Breast epithelium (tissue), 4 donors: Measurements from ENCODE around the gene LEMD1. TPM values are rescaled to one million over a fixed set of nuclear protein-coding genes. Genes with fewer than 3 reads are reported as not detected.

Source experiments
- DNase-seq, 2 donors: peaks; one replicate each; pipeline ENCODE4 v3.0.0-alpha.2; 2019; ENCODE audit warnings: low spot score in 2 of 2
- H3K27ac ChIP-seq, 2 donors: fragments of 200-600 bp; sonication (generic) in 1 of 2; one replicate each; pipeline ENCODE4 v1.5.1; 2016 to 2019; ENCODE audit warnings: mild to moderate bottlenecking in 1 of 2
- H3K27me3 ChIP-seq, 2 donors: fragments of 200-600 bp; sonication (generic) in 1 of 2; one replicate each; pipeline versions ENCODE4 v1.5.1 to v1.6.0; 2017 to 2019; ENCODE audit warnings: control low read depth in 1 of 2, mild to moderate bottlenecking in 1 of 2
- H3K36me3 ChIP-seq: fragments of 200-600 bp; one replicate; pipeline ENCODE4 v1.5.1; 2019
- H3K4me1 ChIP-seq, 2 donors: fragments of 200-600 bp; sonication (generic); one replicate each; pipeline ENCODE4 v1.5.1; 2016 to 2019; ENCODE audit warnings: control low read depth in 1 of 2
- H3K4me3 ChIP-seq, 3 donors: fragments of 200-600 bp; sonication (generic); 1 replicate in 2 of 3; 2 replicates in 1 of 3; pipeline ENCODE4 v1.5.1; 2016 to 2019; ENCODE audit warnings: mild to moderate bottlenecking in 3 of 3, moderate library complexity in 2 of 3
- H3K9me3 ChIP-seq, 2 donors: fragments of 200-600 bp; sonication (generic) in 1 of 2; one replicate each; pipeline ENCODE4 v1.5.1; 2016 to 2019; ENCODE audit warnings: control low read depth in 1 of 2
- CTCF ChIP-seq, 3 donors: fragments of 450-650 bp; IDR thresholded peaks; one replicate each; pipeline ENCODE4 v1.5.1; 2016 to 2017; ENCODE audit warnings: antibody characterized with exemption in 3 of 3, mild to moderate bottlenecking in 3 of 3, moderate library complexity in 3 of 3
- POLR2A ChIP-seq: fragments of 450-650 bp; IDR thresholded peaks from one replicate; pipeline ENCODE4 v1.6.1; 2016; ENCODE audit warnings: antibody characterized with exemption, mild to moderate bottlenecking, moderate library complexity
- POLR2AphosphoS5 ChIP-seq, 3 donors: sonication (generic); formaldehyde crosslinking; IDR thresholded peaks; one replicate each; pipeline ENCODE4 v1.6.1; 2017; ENCODE audit warnings: antibody characterized with exemption in 3 of 3
- intact Hi-C: fragments of 100-400 bp; cut with DNase I; formaldehyde crosslinking; loops from one replicate; pipeline ENCODE4 v1.15.1; 2023; ENCODE audit warnings: low total_unique reads
- total RNA-seq, 3 donors: library from RNA; depleted of rRNA; stranded (reverse); fragments of >200 nt; gene quantifications; one replicate each; pipeline ENCODE4 v1.1.0, GENCODE V29; 2016

LEMD1 gene
- total RNA-seq, 3 donors from 2014 or later = 6.1 TPM; not detected in 2

DNA sequence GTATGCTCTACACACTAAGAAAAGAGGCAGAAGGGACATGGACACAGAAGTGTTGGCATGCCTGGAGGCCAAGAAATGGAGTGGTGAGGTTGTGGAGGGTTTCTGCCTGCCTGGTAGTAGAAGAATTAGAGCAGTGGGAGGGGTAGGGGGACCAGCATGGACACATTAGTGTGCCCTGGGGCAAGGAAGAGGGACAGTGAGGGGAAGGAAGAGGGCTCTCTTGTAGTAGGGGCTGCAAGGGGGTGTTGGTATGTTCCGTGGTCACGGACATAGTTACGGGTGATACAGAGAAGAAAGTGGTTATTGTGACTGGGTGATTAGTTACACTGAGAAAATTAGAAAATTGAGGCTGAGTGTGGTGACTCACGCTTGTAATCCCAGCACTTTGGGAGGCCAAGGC, 23.3 kb downstream of the LEMD1 start:
- H3K4me3 ChIP-seq = no peak overlapping the region
- intact Hi-C loops = no loop called here
- no peak overlapping the region for H3K27ac ChIP-seq
- no peak for TF ChIP-seq CTCF (IDR thresholded peaks at IDR 0.05)
- H3K9me3 ChIP-seq = no peaks in the 10 kb centered on the region
- H3K4me1 ChIP-seq = no peaks in the 10 kb centered on the region
- H3K27me3 ChIP-seq = no peaks in the 10 kb centered on the region
- no peaks in the 10 kb centered on the region for H3K36me3 ChIP-seq
- no peak for DNase-seq

DNA sequence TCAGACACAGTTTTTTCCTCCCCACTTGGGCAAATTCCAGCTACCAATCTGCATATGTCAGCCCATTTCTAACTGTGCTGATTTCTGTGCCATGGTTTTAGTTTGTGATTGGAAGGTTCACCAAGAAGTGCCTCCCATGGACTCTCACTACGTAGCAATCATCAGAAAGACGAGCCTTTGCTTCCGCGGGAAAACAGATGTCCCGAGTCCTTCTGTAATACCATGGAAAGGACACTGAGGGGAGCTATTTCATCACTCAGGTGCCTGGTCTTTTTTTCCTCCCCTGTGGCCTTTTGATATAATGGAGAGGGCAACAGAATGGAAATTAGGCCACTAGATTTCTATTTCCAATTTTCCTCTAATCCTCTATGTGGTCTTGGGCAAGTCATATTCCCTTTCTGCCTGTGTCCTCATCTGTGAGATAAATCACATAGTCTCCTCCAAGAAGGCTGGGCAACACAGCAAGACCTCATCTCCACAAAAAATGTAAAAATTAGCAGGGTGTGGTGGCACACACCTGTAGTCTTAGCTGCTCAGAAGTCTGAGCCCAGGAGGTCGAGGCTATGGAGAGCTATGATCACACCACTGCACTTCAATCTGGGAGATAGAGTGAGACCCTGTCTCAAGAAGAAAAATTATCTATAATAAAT, 24.8 kb downstream of the LEMD1 start:
- Histone ChIP-seq H3K27me3 (no peaks in the 10 kb centered on the region), H3K4me3 (no peak overlapping the region), H3K9me3 (no peaks in the 10 kb centered on the region), H3K27ac (no peak overlapping the region), H3K36me3 (no peaks in the 10 kb centered on the region), H3K4me1 (no peaks in the 10 kb centered on the region)
- intact Hi-C loops = no loop called here
- no peak for TF ChIP-seq POLR2A
- no peak for TF ChIP-seq POLR2AphosphoS5 (IDR thresholded peaks at IDR 0.05)
- TF ChIP-seq CTCF (IDR thresholded peaks at IDR 0.05) = peak; percentile 8 to 70 (median 50)
- DNase-seq = no peak

DNA sequence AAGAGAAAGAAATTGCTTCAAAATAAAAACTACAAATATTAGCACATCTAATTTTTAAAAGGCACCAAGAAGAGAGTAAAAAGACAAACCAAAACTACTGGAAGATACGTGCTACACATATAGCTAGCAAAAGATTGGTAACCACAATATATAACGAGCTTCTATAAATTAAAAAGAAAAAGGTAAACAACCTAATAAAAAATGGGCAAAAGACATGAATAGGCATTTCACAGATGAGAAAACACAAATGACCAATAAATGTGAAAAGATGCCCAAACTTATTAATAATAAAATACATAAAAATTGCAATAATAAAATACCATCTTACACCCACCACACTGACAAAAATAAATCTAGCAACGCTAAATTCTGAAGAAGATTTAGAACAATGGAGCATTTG, 26.2 kb downstream of the LEMD1 start:
- TF ChIP-seq POLR2A = no peak
- TF ChIP-seq POLR2AphosphoS5 (IDR thresholded peaks at IDR 0.05) = no peak
- TF ChIP-seq CTCF (IDR thresholded peaks at IDR 0.05) = no peak
- Histone ChIP-seq H3K36me3 (no peaks in the 10 kb centered on the region), H3K27ac (no peak overlapping the region), H3K4me1 (no peaks in the 10 kb centered on the region), H3K9me3 (no peaks in the 10 kb centered on the region), H3K27me3 (no peaks in the 10 kb centered on the region), H3K4me3 (no peak overlapping the region)
- intact Hi-C loops = no loop called here
- DNase-seq = no peak

DNA sequence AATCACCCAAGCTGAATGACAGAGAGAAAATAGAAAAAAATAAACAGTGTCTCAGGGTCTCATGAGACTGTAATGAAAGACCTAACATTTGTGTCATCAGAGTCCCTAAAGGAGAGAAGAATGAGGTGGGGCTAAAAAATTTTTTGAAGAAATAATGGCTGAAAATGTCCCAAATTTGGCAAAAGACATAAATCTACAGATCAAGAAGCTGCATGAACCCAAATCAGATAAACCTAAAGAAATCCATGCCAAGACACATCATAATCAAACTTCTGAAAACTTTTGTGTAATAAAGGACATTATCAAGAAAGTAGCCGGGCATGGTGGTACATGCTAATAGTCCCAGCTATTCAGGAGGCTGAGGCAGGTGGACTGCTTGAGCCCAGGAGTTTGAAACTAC, 29.2 kb downstream of the LEMD1 start:
- no peak for TF ChIP-seq POLR2AphosphoS5 (IDR thresholded peaks at IDR 0.05)
- TF ChIP-seq CTCF (IDR thresholded peaks at IDR 0.05) = no peak
- no peak for TF ChIP-seq POLR2A
- H3K27ac ChIP-seq = no peak overlapping the region
- intact Hi-C loops = no loop called here
- H3K27me3 ChIP-seq = no peaks in the 10 kb centered on the region
- no peaks in the 10 kb centered on the region for H3K9me3 ChIP-seq
- DNase-seq = no peak
- no peaks in the 10 kb centered on the region for H3K36me3 ChIP-seq
- no peaks in the 10 kb centered on the region for H3K4me1 ChIP-seq
- H3K4me3 ChIP-seq = no peak overlapping the region

DNA sequence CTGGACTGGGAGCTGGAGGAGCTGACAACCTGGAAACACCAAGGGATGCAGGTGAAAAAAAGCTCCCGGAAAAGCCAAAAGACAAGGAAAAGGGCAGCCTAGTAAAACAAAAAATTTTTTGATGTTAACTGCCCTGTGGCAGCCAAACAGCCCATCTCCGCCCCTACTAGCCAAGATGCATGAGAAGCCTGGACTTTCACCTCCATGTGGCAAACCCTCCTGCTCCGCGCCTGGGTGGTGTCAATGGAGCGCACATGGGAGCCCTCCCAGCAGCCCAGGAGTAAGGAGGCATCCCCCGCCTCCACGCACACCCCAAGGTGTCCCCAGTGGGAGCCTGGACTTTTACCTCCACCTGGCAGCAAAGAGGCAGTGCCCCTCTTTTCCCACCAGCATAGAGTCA, 30.5 kb downstream of the LEMD1 start:
- H3K4me3 ChIP-seq = no peak overlapping the region
- H3K27me3 ChIP-seq = no peaks in the 10 kb centered on the region
- H3K36me3 ChIP-seq = no peaks in the 10 kb centered on the region
- no peaks in the 10 kb centered on the region for H3K4me1 ChIP-seq
- intact Hi-C loops = no loop called here
- H3K9me3 ChIP-seq = no peaks in the 10 kb centered on the region
- DNase-seq = no peak
- H3K27ac ChIP-seq = no peak overlapping the region
- TF ChIP-seq POLR2AphosphoS5 (IDR thresholded peaks at IDR 0.05) (no peak), CTCF (IDR thresholded peaks at IDR 0.05) (no peak)
